Chondrocyte (in vitro differentiated cells): ENCODE measurements around the gene COL12A1. TPM values are rescaled to one million over a fixed set of nuclear protein-coding genes. Genes with fewer than 3 reads are reported as not detected.
A peak's percentile ranks its signal among the peaks of the same experiment; 100 is the strongest.

Source experiments
- DNase-seq: peaks from one replicate; pipeline ENCODE4 v3.0.0; 2021; ENCODE audit warnings: mixed read lengths, low spot score
- H3K27ac Mint-ChIP-seq: one replicate; pipeline ENCODE4 v1.8.0; 2021; ENCODE audit warnings: mild to moderate bottlenecking, moderate library complexity, mixed read lengths; ENCODE audit not compliant: unreplicated experiment
- H3K27me3 Mint-ChIP-seq: 2 replicates; pipeline ENCODE4 v1.8.0; 2021; ENCODE audit warnings: low read depth, mixed read lengths
- H3K36me3 Mint-ChIP-seq: 2 replicates; pipeline ENCODE4 v1.8.0; 2021; ENCODE audit warnings: low read depth, mixed read lengths
- H3K4me1 Mint-ChIP-seq: 2 replicates; pipeline ENCODE4 v1.8.0; 2021; ENCODE audit warnings: low read depth, mild to moderate bottlenecking, mixed read lengths
- H3K4me3 Mint-ChIP-seq: one replicate; pipeline ENCODE4 v1.8.0; 2021; ENCODE audit warnings: mild to moderate bottlenecking, moderate library complexity, mixed read lengths; ENCODE audit not compliant: unreplicated experiment
- H3K9me3 Mint-ChIP-seq: 2 replicates; pipeline ENCODE4 v1.8.0; 2021; ENCODE audit warnings: low read depth, mixed read lengths
- total RNA-seq: library from RNA; stranded (reverse); gene quantifications from 3 replicates; pipeline ENCODE4 v1.2.1, GENCODE V29; 2021
- TF ChIP-seq, protein P1 (sequence below): fragments of 200-600 bp; sonication (generic); IDR thresholded peaks from 2 replicates; pipeline ENCODE4 v1.5.0; 2021; ENCODE audit warnings: antibody characterized with exemption, mild to moderate bottlenecking, moderate library complexity

The COL12A1 gene
- total RNA-seq, 1 donor from 2014 or later: 2,073 TPM

DNA sequence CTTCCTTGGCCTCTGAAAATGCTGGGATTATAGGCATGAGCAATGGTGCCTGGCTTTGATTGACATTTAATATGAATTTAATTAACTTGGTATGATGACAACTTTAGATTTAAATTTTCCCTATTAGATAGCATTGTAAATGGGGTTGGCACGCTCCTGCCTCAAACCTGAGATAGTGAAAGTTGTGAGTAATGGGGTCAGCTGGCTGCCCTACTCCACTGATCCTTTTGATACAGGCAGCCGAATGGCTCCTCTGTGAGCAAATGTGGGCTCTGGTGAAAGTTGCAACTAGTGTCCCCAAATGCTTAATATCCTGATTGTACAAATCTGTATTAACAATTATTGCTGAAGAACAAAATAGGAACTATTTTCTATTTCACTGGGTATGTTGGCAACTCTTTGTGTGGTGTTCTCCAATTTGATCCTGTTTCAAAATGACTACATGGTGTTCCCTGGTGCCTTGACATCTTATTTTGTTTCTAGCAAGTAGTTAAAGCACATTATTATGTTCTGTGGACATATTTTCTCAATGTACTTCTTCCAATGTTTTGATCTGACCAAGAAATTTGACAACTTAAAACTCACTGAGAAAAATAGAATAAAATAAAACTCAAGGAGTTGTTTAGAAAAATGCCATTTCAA lies 97.4 kb downstream of the COL12A1 start:
- H3K27me3 Mint-ChIP-seq: no peaks in the 10 kb centered on the region
- TF ChIP-seq, protein P1, sequence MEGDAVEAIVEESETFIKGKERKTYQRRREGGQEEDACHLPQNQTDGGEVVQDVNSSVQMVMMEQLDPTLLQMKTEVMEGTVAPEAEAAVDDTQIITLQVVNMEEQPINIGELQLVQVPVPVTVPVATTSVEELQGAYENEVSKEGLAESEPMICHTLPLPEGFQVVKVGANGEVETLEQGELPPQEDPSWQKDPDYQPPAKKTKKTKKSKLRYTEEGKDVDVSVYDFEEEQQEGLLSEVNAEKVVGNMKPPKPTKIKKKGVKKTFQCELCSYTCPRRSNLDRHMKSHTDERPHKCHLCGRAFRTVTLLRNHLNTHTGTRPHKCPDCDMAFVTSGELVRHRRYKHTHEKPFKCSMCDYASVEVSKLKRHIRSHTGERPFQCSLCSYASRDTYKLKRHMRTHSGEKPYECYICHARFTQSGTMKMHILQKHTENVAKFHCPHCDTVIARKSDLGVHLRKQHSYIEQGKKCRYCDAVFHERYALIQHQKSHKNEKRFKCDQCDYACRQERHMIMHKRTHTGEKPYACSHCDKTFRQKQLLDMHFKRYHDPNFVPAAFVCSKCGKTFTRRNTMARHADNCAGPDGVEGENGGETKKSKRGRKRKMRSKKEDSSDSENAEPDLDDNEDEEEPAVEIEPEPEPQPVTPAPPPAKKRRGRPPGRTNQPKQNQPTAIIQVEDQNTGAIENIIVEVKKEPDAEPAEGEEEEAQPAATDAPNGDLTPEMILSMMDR: no peak
- H3K4me3 Mint-ChIP-seq: no peak overlapping the region
- DNase-seq: no peak
- peaks cover 65% of the 10 kb centered on the region for H3K36me3 Mint-ChIP-seq
- peaks cover 75% of the 10 kb centered on the region for H3K4me1 Mint-ChIP-seq
- no peaks in the 10 kb centered on the region for H3K9me3 Mint-ChIP-seq
- H3K27ac Mint-ChIP-seq: peak overlapping the region; percentile 76

DNA sequence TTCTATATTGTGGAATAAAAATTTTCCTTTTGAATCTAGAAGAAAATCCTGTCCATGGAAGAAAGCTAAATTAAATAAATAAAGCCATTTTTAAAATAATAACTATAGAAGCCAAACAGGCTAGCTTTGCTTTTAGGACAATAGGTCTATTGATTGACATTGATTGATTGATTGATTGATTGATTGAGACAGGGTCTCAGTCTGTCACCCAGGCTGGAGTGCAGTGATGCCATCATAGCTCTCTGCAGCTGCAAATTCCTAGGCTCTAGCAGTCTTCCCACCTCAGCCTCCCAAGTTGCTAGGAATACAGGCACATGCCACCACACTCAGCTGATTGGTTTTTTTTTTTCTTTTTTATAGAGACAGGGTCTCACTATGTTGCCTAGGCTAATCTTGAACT lies 97.9 kb downstream of the COL12A1 start:
- Mint-ChIP-seq H3K9me3 (no peaks in the 10 kb centered on the region), H3K4me3 (no peak overlapping the region), H3K27me3 (no peaks in the 10 kb centered on the region), H3K36me3 (peaks cover 69% of the 10 kb centered on the region), H3K27ac (peak overlapping the region; percentile 76), H3K4me1 (peaks cover 79% of the 10 kb centered on the region)
- TF ChIP-seq, protein P1: no peak
- DNase-seq: no peak

DNA sequence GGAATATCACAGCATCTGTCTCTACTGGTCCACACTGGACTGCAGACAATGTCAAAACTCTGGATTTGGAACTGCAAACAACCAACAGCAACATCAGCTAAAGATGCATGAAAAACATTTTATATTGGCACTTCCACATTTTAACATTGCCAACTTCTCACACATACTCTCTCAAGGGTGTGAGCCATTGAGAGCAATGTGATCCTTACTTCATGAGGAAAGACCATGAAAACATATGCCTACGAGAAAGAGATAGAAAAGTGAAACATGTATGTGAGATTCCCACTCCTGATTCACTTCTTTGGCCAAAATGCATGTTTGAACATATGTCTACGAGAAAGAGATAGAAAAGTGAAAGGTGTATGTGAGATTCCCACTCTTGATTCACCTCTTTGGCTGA lies 99.4 kb downstream of the COL12A1 start:
- H3K9me3 Mint-ChIP-seq: no peaks in the 10 kb centered on the region
- H3K27me3 Mint-ChIP-seq: no peaks in the 10 kb centered on the region
- no peak for DNase-seq
- H3K4me3 Mint-ChIP-seq: no peak overlapping the region
- H3K27ac Mint-ChIP-seq: peak overlapping the region; percentile 54
- H3K4me1 Mint-ChIP-seq: peaks cover 82% of the 10 kb centered on the region
- peaks cover 67% of the 10 kb centered on the region for H3K36me3 Mint-ChIP-seq
- TF ChIP-seq, protein P1: no peak

DNA sequence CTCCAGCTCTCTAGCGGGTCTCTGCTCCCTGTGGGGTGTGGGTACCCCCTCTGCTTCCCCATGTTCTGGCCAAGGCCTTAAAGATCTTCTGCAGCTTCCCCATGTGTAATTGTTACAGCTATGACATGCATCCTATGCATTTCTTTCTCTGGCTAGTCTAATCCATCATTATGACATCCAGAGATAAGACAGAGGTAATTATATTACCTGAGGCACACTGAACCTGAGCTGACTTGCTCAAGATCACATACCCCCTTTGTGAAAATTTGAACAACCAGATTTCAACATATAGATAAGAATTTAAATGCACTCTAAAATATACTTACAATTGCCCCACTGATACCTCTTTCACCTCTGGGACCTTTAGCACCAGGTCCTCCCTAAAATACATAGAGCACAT lies 102.4 kb downstream of the COL12A1 start:
- peaks cover 82% of the 10 kb centered on the region for H3K4me1 Mint-ChIP-seq
- no peaks in the 10 kb centered on the region for H3K9me3 Mint-ChIP-seq
- DNase-seq: no peak
- H3K27ac Mint-ChIP-seq: peak overlapping the region; percentile 85
- peaks cover 62% of the 10 kb centered on the region for H3K36me3 Mint-ChIP-seq
- TF ChIP-seq, protein P1: no peak
- H3K4me3 Mint-ChIP-seq: no peak overlapping the region
- H3K27me3 Mint-ChIP-seq: no peaks in the 10 kb centered on the region

DNA sequence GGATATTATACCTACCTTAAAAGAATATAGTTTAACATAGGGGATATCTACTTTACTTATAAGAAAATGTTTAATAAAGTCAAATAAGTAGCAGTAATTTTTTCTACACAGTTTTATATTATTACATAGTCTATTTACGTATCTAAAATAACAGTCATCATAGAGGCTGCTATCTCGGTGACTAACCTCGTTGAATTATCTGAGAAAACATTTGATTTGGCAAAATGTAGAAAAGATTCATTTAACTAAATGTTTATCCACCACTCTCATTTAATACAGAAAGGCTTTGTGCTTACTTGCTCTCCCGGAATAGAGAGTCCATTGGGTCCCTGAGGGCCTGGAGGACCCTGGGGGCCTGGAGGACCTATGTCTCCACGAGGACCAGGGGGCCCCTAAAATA lies 103.6 kb downstream of the COL12A1 start:
- H3K36me3 Mint-ChIP-seq: peaks cover 63% of the 10 kb centered on the region
- H3K9me3 Mint-ChIP-seq: no peaks in the 10 kb centered on the region
- peak overlapping the region; percentile 77 for H3K27ac Mint-ChIP-seq
- no peaks in the 10 kb centered on the region for H3K27me3 Mint-ChIP-seq
- TF ChIP-seq, protein P1: no peak
- no peak for DNase-seq
- peaks cover 87% of the 10 kb centered on the region for H3K4me1 Mint-ChIP-seq
- no peak overlapping the region for H3K4me3 Mint-ChIP-seq
